ENCODE measurements around the gene PKIG. TPM values are rescaled to one million over a fixed set of nuclear protein-coding genes. Genes with fewer than 3 reads are reported as not detected.

The PKIG gene
- total RNA-seq, 1 donor from 2014 or later: 40.6 TPM

DNA sequence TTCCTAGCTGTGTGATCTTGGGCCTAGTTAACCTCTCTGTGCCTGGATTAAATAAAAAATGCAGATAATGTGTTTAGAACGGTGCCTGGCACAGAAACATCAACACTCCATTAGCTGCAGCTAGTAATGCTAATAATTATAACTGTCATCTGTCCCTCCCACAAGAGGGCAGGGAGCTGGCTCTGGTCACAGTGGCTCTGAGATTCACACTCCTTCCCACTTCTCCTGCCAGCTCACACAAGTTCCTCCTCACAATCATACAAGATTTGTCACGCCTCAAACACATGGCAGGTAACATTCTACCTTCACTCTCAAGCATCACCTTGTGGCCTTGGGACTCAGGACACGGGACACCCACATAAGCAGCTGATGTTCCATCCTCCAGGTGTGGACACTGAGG is 66.7 kb downstream of the PKIG start:
- H2AFZ ChIP-seq (replicated peaks): no peak overlapping the region
- no peak overlapping the region for H3K9ac ChIP-seq
- H3K4me1 ChIP-seq: peaks cover 38% of the 10 kb centered on the region
- Mint-ChIP-seq H3K36me3 (no peaks in the 10 kb centered on the region), H3K4me1 (peaks cover 31% of the 10 kb centered on the region), H3K4me3 (no peak overlapping the region), H3K9me3 (peaks cover 2% of the 10 kb centered on the region), H3K27me3 (ENCODE audit: insufficient read depth, low read depth) (peaks cover 15% of the 10 kb centered on the region), H3K27ac (peak overlapping the region; percentile 48)
- TF ChIP-seq EZH2 (IDR thresholded peaks at IDR 0.05): no peak
- TF ChIP-seq EZH2phosphoT487 (IDR thresholded peaks at IDR 0.05): no peak
- TF ChIP-seq, protein P1, sequence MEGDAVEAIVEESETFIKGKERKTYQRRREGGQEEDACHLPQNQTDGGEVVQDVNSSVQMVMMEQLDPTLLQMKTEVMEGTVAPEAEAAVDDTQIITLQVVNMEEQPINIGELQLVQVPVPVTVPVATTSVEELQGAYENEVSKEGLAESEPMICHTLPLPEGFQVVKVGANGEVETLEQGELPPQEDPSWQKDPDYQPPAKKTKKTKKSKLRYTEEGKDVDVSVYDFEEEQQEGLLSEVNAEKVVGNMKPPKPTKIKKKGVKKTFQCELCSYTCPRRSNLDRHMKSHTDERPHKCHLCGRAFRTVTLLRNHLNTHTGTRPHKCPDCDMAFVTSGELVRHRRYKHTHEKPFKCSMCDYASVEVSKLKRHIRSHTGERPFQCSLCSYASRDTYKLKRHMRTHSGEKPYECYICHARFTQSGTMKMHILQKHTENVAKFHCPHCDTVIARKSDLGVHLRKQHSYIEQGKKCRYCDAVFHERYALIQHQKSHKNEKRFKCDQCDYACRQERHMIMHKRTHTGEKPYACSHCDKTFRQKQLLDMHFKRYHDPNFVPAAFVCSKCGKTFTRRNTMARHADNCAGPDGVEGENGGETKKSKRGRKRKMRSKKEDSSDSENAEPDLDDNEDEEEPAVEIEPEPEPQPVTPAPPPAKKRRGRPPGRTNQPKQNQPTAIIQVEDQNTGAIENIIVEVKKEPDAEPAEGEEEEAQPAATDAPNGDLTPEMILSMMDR (IDR thresholded peaks at IDR 0.05): no peak
- H3F3A ChIP-seq (ENCODE audit: low read depth): peaks cover 43% of the 10 kb centered on the region
- no peaks in the 10 kb centered on the region for H4K20me1 ChIP-seq (ENCODE audit: low read depth)
- no peaks in the 10 kb centered on the region for H3K9me3 ChIP-seq (ENCODE audit: low read depth)
- no peaks in the 10 kb centered on the region for H3K79me2 ChIP-seq (ENCODE audit: low read depth)
- no peak overlapping the region for H3K27ac ChIP-seq
- H3K27me3 ChIP-seq: peaks cover 24% of the 10 kb centered on the region
- no peak for DNase-seq (ENCODE audit: low spot score)
- no peak overlapping the region for H3K4me2 ChIP-seq
- no peaks in the 10 kb centered on the region for H3K36me3 ChIP-seq
- no peak overlapping the region for H3K4me3 ChIP-seq

DNA sequence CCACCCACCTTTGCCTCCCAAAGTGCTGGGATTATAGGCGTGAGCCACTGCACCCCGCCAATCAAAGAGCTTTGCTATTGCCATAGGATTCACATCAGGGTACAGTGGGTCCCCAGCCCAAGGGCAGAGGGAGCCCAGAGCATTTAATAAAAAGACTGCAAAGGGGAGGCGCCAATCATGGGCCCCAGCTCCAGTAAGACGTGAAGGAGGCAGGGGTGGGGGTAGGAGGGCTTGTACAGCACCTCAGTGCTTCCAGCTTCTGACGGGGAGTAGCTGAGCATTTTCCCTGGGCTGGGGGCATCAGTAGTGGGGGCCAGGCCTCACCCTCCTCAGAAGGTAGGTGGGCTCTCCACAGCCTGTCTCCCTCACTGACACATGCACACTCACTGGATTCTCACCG is 67.6 kb downstream of the PKIG start:
- Histone ChIP-seq H3K9me3 (ENCODE audit: low read depth) (no peaks in the 10 kb centered on the region), H3K9ac (no peak overlapping the region), H3K4me3 (no peak overlapping the region), H3K27ac (no peak overlapping the region), H3K27me3 (peaks cover 24% of the 10 kb centered on the region), H3K4me2 (peak overlapping the region; percentile 80), H4K20me1 (ENCODE audit: low read depth) (no peaks in the 10 kb centered on the region), H3K4me1 (peaks cover 38% of the 10 kb centered on the region), H3K79me2 (ENCODE audit: low read depth) (no peaks in the 10 kb centered on the region), H3F3A (ENCODE audit: low read depth) (peaks cover 43% of the 10 kb centered on the region), H2AFZ (replicated peaks) (no peak overlapping the region), H3K36me3 (no peaks in the 10 kb centered on the region)
- H3K27ac Mint-ChIP-seq: peak overlapping the region; percentile 53
- peaks cover 4% of the 10 kb centered on the region for H3K9me3 Mint-ChIP-seq
- peaks cover 19% of the 10 kb centered on the region for H3K27me3 Mint-ChIP-seq (ENCODE audit: insufficient read depth, low read depth)
- DNase-seq (ENCODE audit: low spot score): no peak
- H3K4me3 Mint-ChIP-seq: peak overlapping the region; percentile 77
- H3K36me3 Mint-ChIP-seq: no peaks in the 10 kb centered on the region
- H3K4me1 Mint-ChIP-seq: peaks cover 28% of the 10 kb centered on the region
- TF ChIP-seq EZH2 (IDR thresholded peaks at IDR 0.05) (no peak), EZH2phosphoT487 (IDR thresholded peaks at IDR 0.05) (no peak)
- TF ChIP-seq, protein P1 (IDR thresholded peaks at IDR 0.05): no peak

DNA sequence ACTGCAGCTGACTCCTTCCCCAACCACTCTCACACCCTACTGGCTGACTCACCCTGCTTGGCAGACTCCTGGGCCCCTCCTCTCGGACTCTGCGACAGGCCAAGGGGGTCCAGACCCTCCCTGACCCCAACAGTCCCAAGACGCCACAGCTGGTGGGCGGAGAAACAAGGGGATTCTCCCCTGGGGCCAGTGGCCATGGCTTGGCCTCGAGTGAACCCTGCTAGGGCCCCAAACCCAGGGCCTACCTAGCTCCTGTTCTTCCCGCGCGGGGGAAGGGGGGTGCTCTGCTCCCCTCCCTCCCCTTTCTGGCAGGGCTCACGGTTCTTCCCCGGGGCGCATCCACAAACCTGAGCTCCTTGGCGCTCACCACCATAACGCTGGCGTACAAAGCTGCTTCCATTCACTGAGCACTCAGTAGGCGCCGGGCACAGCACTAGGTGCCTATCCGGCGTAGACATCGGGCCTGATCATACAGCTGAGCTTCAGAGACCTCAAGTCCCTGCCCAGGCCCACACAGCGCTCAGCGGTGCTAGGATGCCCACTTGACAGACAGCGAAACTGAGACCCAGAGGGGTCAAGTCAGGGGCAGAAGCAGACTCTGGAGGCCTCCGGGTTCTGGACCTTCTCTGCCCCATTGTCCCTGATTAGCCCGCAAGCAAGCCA is 68.5 kb downstream of the PKIG start:
- no peaks in the 10 kb centered on the region for H3K79me2 ChIP-seq (ENCODE audit: low read depth)

More for the DNA sequence above, 68.5 kb downstream of the PKIG start:
- Histone ChIP-seq H3F3A (ENCODE audit: low read depth) (peaks cover 41% of the 10 kb centered on the region), H3K36me3 (no peaks in the 10 kb centered on the region), H2AFZ (replicated peaks) (no peak overlapping the region), H3K4me3 (peak overlapping the region; percentile 75), H3K9me3 (ENCODE audit: low read depth) (no peaks in the 10 kb centered on the region), H3K4me1 (peaks cover 34% of the 10 kb centered on the region), H3K27ac (no peak overlapping the region), H3K27me3 (peaks cover 24% of the 10 kb centered on the region), H4K20me1 (ENCODE audit: low read depth) (no peaks in the 10 kb centered on the region), H3K9ac (no peak overlapping the region), H3K4me2 (peak overlapping the region; percentile 80)
- no peak overlapping the region for H3K27ac Mint-ChIP-seq
- peaks cover 35% of the 10 kb centered on the region for H3K4me1 Mint-ChIP-seq
- no peak for DNase-seq (ENCODE audit: low spot score)
- H3K27me3 Mint-ChIP-seq (ENCODE audit: insufficient read depth, low read depth): peaks cover 19% of the 10 kb centered on the region
- TF ChIP-seq, protein P1 (IDR thresholded peaks at IDR 0.05): no peak
- TF ChIP-seq EZH2phosphoT487 (IDR thresholded peaks at IDR 0.05) (no peak), EZH2 (IDR thresholded peaks at IDR 0.05) (no peak)
- peaks cover 4% of the 10 kb centered on the region for H3K9me3 Mint-ChIP-seq
- H3K36me3 Mint-ChIP-seq: no peaks in the 10 kb centered on the region
- H3K4me3 Mint-ChIP-seq: peak overlapping the region; percentile 77
